GM23338 (cell line): ENCODE measurements around the gene ETV6. TPM values are rescaled to one million over a fixed set of nuclear protein-coding genes. Genes with fewer than 3 reads are reported as not detected.

Experiments used
- ATAC-seq: fragments of 200-7000 bp; cut with Tn5 transposase; 3 replicates; pipeline ENCODE4 v1.9.1; 2020
- DNase-seq: peaks from one replicate; pipeline ENCODE4 v3.0.0-alpha.2; 2015; ENCODE audit warnings: low spot score
- H2AFZ ChIP-seq: fragments of 200-600 bp; sonication (generic); 2 replicates; pipeline ENCODE4 v1.8.0; 2016; ENCODE audit warnings: antibody characterized with exemption, mild to moderate bottlenecking, moderate library complexity
- H3F3A ChIP-seq: fragments of 200-600 bp; sonication (generic); replicated peaks from 2 replicates; pipeline ENCODE4 v1.8.0; 2017; ENCODE audit warnings: antibody characterized with exemption, mixed run types, low read depth
- H3K27ac ChIP-seq: fragments of 200-600 bp; sonication (generic); 2 replicates; pipeline ENCODE4 v1.6.1; 2016; ENCODE audit warnings: low read depth
- H3K27me3 ChIP-seq: fragments of 200-600 bp; sonication (generic); 2 replicates; pipeline ENCODE4 v1.8.0; 2016; ENCODE audit warnings: mild to moderate bottlenecking, mixed run types, moderate library complexity; ENCODE audit not compliant: insufficient read depth
- H3K36me3 ChIP-seq: fragments of 200-600 bp; sonication (generic); 2 replicates; pipeline ENCODE4 v1.8.0; 2016; ENCODE audit warnings: mild to moderate bottlenecking; ENCODE audit not compliant: insufficient read depth
- H3K4me1 ChIP-seq: fragments of 200-600 bp; sonication (generic); 2 replicates; pipeline ENCODE4 v1.8.0; 2016; ENCODE audit warnings: mild to moderate bottlenecking, moderate library complexity; ENCODE audit not compliant: insufficient read depth
- H3K4me2 ChIP-seq: fragments of 200-600 bp; sonication (generic); 2 replicates; pipeline ENCODE4 v1.7.1; 2017; ENCODE audit warnings: mixed run types
- H3K4me3 ChIP-seq: fragments of 200-600 bp; sonication (generic); 2 replicates; pipeline ENCODE4 v1.6.1; 2016; ENCODE audit warnings: mixed run types
- H3K79me2 ChIP-seq: fragments of 200-600 bp; sonication (generic); replicated peaks from 2 replicates; pipeline ENCODE4 v1.8.0; 2017; ENCODE audit warnings: mild to moderate bottlenecking; ENCODE audit not compliant: insufficient read depth
- H3K9me2 ChIP-seq: fragments of 200-600 bp; sonication (generic); 2 replicates; pipeline ENCODE4 v1.8.0; 2017; ENCODE audit not compliant: insufficient read depth
- H4K20me1 ChIP-seq: fragments of 200-600 bp; sonication (generic); replicated peaks from 2 replicates; pipeline ENCODE4 v1.8.0; 2017; ENCODE audit warnings: mild to moderate bottlenecking; ENCODE audit not compliant: insufficient read depth
- H3K27ac Mint-ChIP-seq: 2 replicates; pipeline ENCODE4 v1.8.0; 2020; ENCODE audit warnings: inconsistent platforms, mild to moderate bottlenecking, moderate library complexity, mixed read lengths
- H3K27me3 Mint-ChIP-seq: 3 replicates; pipeline ENCODE4 v1.8.0; 2022; ENCODE audit warnings: low read depth, mild to moderate bottlenecking, moderate library complexity, mixed read lengths, inconsistent platforms; ENCODE audit not compliant: insufficient read depth, poor library complexity
- H3K36me3 Mint-ChIP-seq: 3 replicates; pipeline ENCODE4 v1.8.0; 2021; ENCODE audit warnings: low read depth, mild to moderate bottlenecking, inconsistent platforms, moderate library complexity, mixed read lengths
- H3K4me1 Mint-ChIP-seq: 3 replicates; pipeline ENCODE4 v1.8.0; 2020; ENCODE audit warnings: mild to moderate bottlenecking, inconsistent platforms, mixed read lengths
- H3K4me3 Mint-ChIP-seq: 3 replicates; pipeline ENCODE4 v1.8.0; 2021; ENCODE audit warnings: moderate library complexity, mild to moderate bottlenecking, inconsistent platforms, mixed read lengths
- H3K9me3 Mint-ChIP-seq: 3 replicates; pipeline ENCODE4 v1.8.0; 2020; ENCODE audit warnings: moderate library complexity, mild to moderate bottlenecking, inconsistent platforms, mixed read lengths
- CREB1 ChIP-seq: fragments of 250-450 bp; sonication (Bioruptor Pico); IDR thresholded peaks from 2 replicates; pipeline ENCODE4 v1.5.0; 2020; ENCODE audit warnings: low read depth, mild to moderate bottlenecking, moderate library complexity
- CTCF ChIP-seq, 2 experiments: fragments of 200-600 bp in 1 of 2; sonication (generic) in 1 of 2; conservative IDR thresholded peaks; 2 replicates each; pipeline versions ENCODE4 v1.5.1 to v1.6.1; 2016 to 2017; ENCODE audit warnings: antibody characterized with exemption in 2 of 2, low read depth in 2 of 2, mild to moderate bottlenecking in 2 of 2, moderate library complexity in 1 of 2
- ETS1 ChIP-seq: IDR thresholded peaks from 2 replicates; pipeline ENCODE4 v1.6.1; 2016; ENCODE audit warnings: antibody characterized with exemption
- EZH2 ChIP-seq: fragments of 200-600 bp; sonication (generic); IDR thresholded peaks from one replicate; pipeline ENCODE4 v1.8.0; 2017; ENCODE audit warnings: antibody characterized with exemption, mild to moderate bottlenecking, low read depth; ENCODE audit not compliant: unreplicated experiment
- POLR2AphosphoS5 ChIP-seq: IDR thresholded peaks from 2 replicates; pipeline ENCODE4 v1.6.1; 2016; ENCODE audit warnings: antibody characterized with exemption, low read depth
- REST ChIP-seq: IDR thresholded peaks from one replicate; pipeline ENCODE4 v1.6.1; 2018; ENCODE audit warnings: antibody characterized with exemption; ENCODE audit not compliant: unreplicated experiment
- STAT1 ChIP-seq: IDR thresholded peaks from one replicate; pipeline ENCODE4 v1.6.1; 2016; ENCODE audit warnings: antibody characterized with exemption; ENCODE audit not compliant: unreplicated experiment
- ZNF114 ChIP-seq: fragments of 250-450 bp; sonication (Bioruptor Pico); IDR thresholded peaks from 2 replicates; pipeline ENCODE4 v1.5.0; 2020; ENCODE audit warnings: mild to moderate bottlenecking, moderate library complexity
- ZNF331 ChIP-seq: fragments of 250-450 bp; sonication (Bioruptor Pico); IDR thresholded peaks from 2 replicates; pipeline ENCODE4 v1.5.0; 2020; ENCODE audit warnings: low read depth, mild to moderate bottlenecking, moderate library complexity
- ZNF462 ChIP-seq: fragments of 250-450 bp; sonication (Bioruptor Pico); IDR thresholded peaks from 2 replicates; pipeline ENCODE4 v1.5.0; 2020; ENCODE audit warnings: mild to moderate bottlenecking, moderate library complexity
- polyA plus RNA-seq: library from polyadenylated mRNA; unstranded; fragments of >200 nt; fragmentation: Nextera tagmentation; extraction: Ambion mirVana; gene quantifications from 2 replicates; pipeline ENCODE4 v1.2.1, GENCODE V29; 2016
- total RNA-seq: library from RNA; depleted of rRNA; stranded (reverse); fragments of >200 nt; shearing (Covaris generic); gene quantifications from 2 replicates; pipeline ENCODE4 v1.2.3, GENCODE V29; 2014

The ETV6 gene
- total and polyA plus RNA-seq, 2 experiments from 2014 or later: 7.5 to 15.1 TPM

GRCh38 chr12:11746940-11747716 is 97.7 kb downstream of the ETV6 start:
- no peaks in the 10 kb centered on the region for H3F3A ChIP-seq
- H3K9me2 ChIP-seq: no peaks in the 10 kb centered on the region; the same call in none of the 2 replicates
- H3K4me3 ChIP-seq: no peak overlapping the region
- no peaks in the 10 kb centered on the region; the same call in 2 of the 3 replicates for H3K9me3 Mint-ChIP-seq
- no peaks in the 10 kb centered on the region for H3K27me3 ChIP-seq
- H3K79me2 ChIP-seq: peaks cover 12% of the 10 kb centered on the region; the same call in 1 of the 2 replicates
- H3K27ac ChIP-seq: no peak overlapping the region
- ATAC-seq (no peak), DNase-seq (no peak)
- TF ChIP-seq CTCF (conservative IDR thresholded peaks at IDR 0.05; ENCODE audit: low read depth in 2 of 2) (no peak), STAT1 (no peak), ZNF331 (no peak), REST (no peak), ZNF462 (no peak), ZNF114 (CRISPR knock-in tag) (no peak), CREB1 (no peak), POLR2AphosphoS5 (no peak), ETS1 (no peak), EZH2 (no peak)
- no peaks in the 10 kb centered on the region for H3K36me3 Mint-ChIP-seq
- H3K4me2 ChIP-seq: no peak overlapping the region
- no peak overlapping the region for H3K4me3 Mint-ChIP-seq
- H3K27me3 Mint-ChIP-seq: peaks cover 5% of the 10 kb centered on the region
- no peaks in the 10 kb centered on the region for H4K20me1 ChIP-seq
- H3K4me1 Mint-ChIP-seq: peaks cover 58% of the 10 kb centered on the region
- H3K27ac Mint-ChIP-seq: no peak overlapping the region
- no peaks in the 10 kb centered on the region for H3K36me3 ChIP-seq
- H3K4me1 ChIP-seq: peaks cover 49% of the 10 kb centered on the region
- no peak overlapping the region for H2AFZ ChIP-seq
